ENCODE measurements around the gene C1orf198. TPM values are rescaled to one million over a fixed set of nuclear protein-coding genes. Genes with fewer than 3 reads are reported as not detected.

C1orf198 gene
- total RNA-seq, 1 experiment from 2014 or later: 22.9 TPM

GRCh38 chr1:230865062-230865817 lies 3.1 kb downstream of the C1orf198 start:
- Histone ChIP-seq H2AFZ (ENCODE audit: low read depth, low read length, poor library complexity, severe bottlenecking) (no peak overlapping the region), H3K4me1 (ENCODE audit: control insufficient read depth in 1 of 2, insufficient read depth in 2 of 2, low read length in 2 of 2) (peaks cover 19 to 40% of the 10 kb centered on the region in 2 experiments), H3K9me3 (ENCODE audit: control insufficient read depth in 1 of 2, insufficient read depth in 1 of 2, low read depth in 1 of 2, low read length in 2 of 2) (no peaks in the 10 kb centered on the region), H3K9me2 (ENCODE audit: insufficient read depth) (no peaks in the 10 kb centered on the region), H3K27ac (ENCODE audit: low read depth, low read length) (no peak overlapping the region), H4K20me1 (ENCODE audit: insufficient read depth) (no peaks in the 10 kb centered on the region), H3K79me2 (ENCODE audit: insufficient read depth, low read length) (peaks cover 70% of the 10 kb centered on the region), H3K9ac (ENCODE audit: low read length) (no peak overlapping the region), H3K4me3 (replicated peaks in 1 of 2; ENCODE audit: low read depth in 1 of 2, low read length in 2 of 2) (no peak overlapping the region), H3K27me3 (ENCODE audit: insufficient read depth, low read length) (no peaks in the 10 kb centered on the region), H3K36me3 (ENCODE audit: control insufficient read depth in 1 of 2, insufficient read depth in 2 of 2, low read length in 2 of 2) (no peaks in the 10 kb centered on the region), H3K4me2 (ENCODE audit: low read length) (no peak overlapping the region)
- DNase-seq (ENCODE audit: low read depth, low spot score): no peak
- ChIA-PET RAD21 (ENCODE audit: low non-redundant PET in 1 of 2, low total read pairs in 2 of 2, uncharacterized antibody in 2 of 2, unreplicated experiment in 2 of 2) (no interaction called here), CTCF (no interaction called here), POLR2A (no interaction called here)
- ATAC-seq: no peak
- no peak for TF ChIP-seq ELF1 (IDR thresholded peaks at IDR 0.05; ENCODE audit: borderline replicate concordance, low read depth)
- TF ChIP-seq EZH2 (IDR thresholded peaks at IDR 0.05): no peak
- no peak for TF ChIP-seq ZFX (IDR thresholded peaks at IDR 0.05)
- no peak for TF ChIP-seq RAD21 (IDR thresholded peaks at IDR 0.05; ENCODE audit: low read depth)
- TF ChIP-seq ZBTB33 (IDR thresholded peaks at IDR 0.05; ENCODE audit: extremely low read depth, insufficient replicate concordance, low read length): no peak
- TF ChIP-seq CEBPB (IDR thresholded peaks at IDR 0.05; ENCODE audit: low read depth): no peak
- no peak for TF ChIP-seq TCF7L2 (IDR thresholded peaks at IDR 0.05; ENCODE audit: borderline replicate concordance, extremely low read depth, insufficient read depth, insufficient read length)
- TF ChIP-seq EGR1 (IDR thresholded peaks at IDR 0.05; ENCODE audit: low read depth): no peak
- no peak for TF ChIP-seq CTCF (IDR thresholded peaks at IDR 0.05 in 2 of 3, conservative IDR thresholded peaks at IDR 0.05 in 1 of 3; ENCODE audit: borderline replicate concordance in 1 of 3, insufficient read depth in 1 of 3, low read depth in 2 of 3, low read length in 2 of 3)
- no peak for TF ChIP-seq MAX (IDR thresholded peaks at IDR 0.05)
- no peak for TF ChIP-seq JUND (IDR thresholded peaks at IDR 0.05)
- TF ChIP-seq EZH2phosphoT487 (IDR thresholded peaks at IDR 0.05; ENCODE audit: borderline replicate concordance): no peak
- TF ChIP-seq REST (IDR thresholded peaks at IDR 0.05; ENCODE audit: low read depth): no peak
- BruUV-seq (replicated peaks): no TSS peak
- intact Hi-C loops (cut with micrococcal nuclease): no loop called here

Measured in HCT116 (cell line).